IMR-90 (cell line): Measurements from ENCODE around the gene RASGRP2. TPM values are rescaled to one million over a fixed set of nuclear protein-coding genes. Genes with fewer than 3 reads are reported as not detected.

Experiments used
- ATAC-seq: fragments of 200-7000 bp; cut with Tn5 transposase; 2 replicates; pipeline ENCODE4 v1.9.1; 2020; ENCODE audit warnings: low read depth, mild to moderate bottlenecking, moderate library complexity
- BruUV-seq: library from RNA; stranded (reverse); fragments of 400-500 nt; replicated peaks from 2 replicates; lab custom pipeline; 2021; lab: Mats Ljungman, UMichigan
- CTCF ChIA-PET: fragments of 300-600 bp; formaldehyde crosslinking; extraction: SDS; loops from one replicate; lab custom pipeline; 2021; ENCODE audit warnings: antibody characterized with exemption; lab: Yijun Ruan, JAX
- POLR2A ChIA-PET: fragments of 300-600 bp; sonication (Branson Sonifier 250); formaldehyde crosslinking; loops from one replicate; lab custom pipeline; 2022; ENCODE audit warnings: antibody characterized with exemption; ENCODE audit not compliant: unreplicated experiment; lab: Charles Lee
- DNase-seq: peaks from one replicate; pipeline ENCODE4 v3.0.0; 2013
- H2AFZ ChIP-seq: replicated peaks from 2 replicates; pipeline ENCODE3; 2013; ENCODE audit warnings: low read length, mild to moderate bottlenecking; ENCODE audit not compliant: poor library complexity
- H2AK5ac ChIP-seq: 2 replicates; pipeline ENCODE4 v1.6.1; 2013; ENCODE audit warnings: low read depth, low read length, inconsistent platforms
- H2AK9ac ChIP-seq: replicated peaks from 2 replicates; pipeline ENCODE3; 2013; ENCODE audit warnings: mild to moderate bottlenecking, low read depth, low read length, moderate library complexity; ENCODE audit not compliant: poor library complexity
- H2BK120ac ChIP-seq: 2 replicates; pipeline ENCODE4 v1.6.1; 2013; ENCODE audit warnings: low read depth, low read length, inconsistent platforms
- H2BK15ac ChIP-seq: 3 replicates; pipeline ENCODE4 v1.6.1; 2013; ENCODE audit warnings: low read depth, low read length, inconsistent platforms
- H2BK20ac ChIP-seq: 2 replicates; pipeline ENCODE4 v1.6.1; 2013; ENCODE audit warnings: low read depth, mild to moderate bottlenecking, inconsistent platforms, low read length, moderate library complexity
- H2BK5ac ChIP-seq: 2 replicates; pipeline ENCODE4 v1.6.1; 2013; ENCODE audit warnings: mild to moderate bottlenecking, low read depth, low read length, inconsistent platforms; ENCODE audit not compliant: poor library complexity, severe bottlenecking
- H3K14ac ChIP-seq: replicated peaks from 2 replicates; pipeline ENCODE4 v1.6.1; 2013; ENCODE audit warnings: low read depth, low read length, inconsistent platforms
- H3K18ac ChIP-seq: 2 replicates; pipeline ENCODE4 v1.6.1; 2013; ENCODE audit warnings: low read depth, low read length, control low read depth
- H3K23ac ChIP-seq: 2 replicates; pipeline ENCODE4 v1.6.1; 2013; ENCODE audit warnings: low read depth, low read length, inconsistent platforms
- H3K27ac ChIP-seq: 2 replicates; pipeline ENCODE4 v1.5.1; 2013; ENCODE audit warnings: mild to moderate bottlenecking, control low read depth, low read length; ENCODE audit not compliant: insufficient read depth
- H3K27me3 ChIP-seq: 2 replicates; pipeline ENCODE4 v1.6.1; 2013; ENCODE audit warnings: low read length; ENCODE audit not compliant: control insufficient read depth, insufficient read depth
- H3K36me3 ChIP-seq: 2 replicates; pipeline ENCODE4 v1.6.1; 2013; ENCODE audit warnings: low read length, mixed read lengths; ENCODE audit not compliant: control insufficient read depth, insufficient read depth
- H3K4ac ChIP-seq: 2 replicates; pipeline ENCODE4 v1.6.1; 2013; ENCODE audit warnings: low read depth, low read length, inconsistent platforms
- H3K4me1 ChIP-seq: 2 replicates; pipeline ENCODE4 v1.6.1; 2013; ENCODE audit warnings: low read length, mixed read lengths; ENCODE audit not compliant: control insufficient read depth, insufficient read depth
- H3K4me2 ChIP-seq: 2 replicates; pipeline ENCODE4 v1.6.1; 2013; ENCODE audit warnings: low read depth, mild to moderate bottlenecking, control low read depth, low read length, moderate library complexity
- H3K4me3 ChIP-seq: 2 replicates; pipeline ENCODE4 v1.5.1; 2013; ENCODE audit warnings: low read depth, mild to moderate bottlenecking, control low read depth, low read length, moderate library complexity; ENCODE audit not compliant: insufficient read depth
- H3K56ac ChIP-seq: 2 replicates; pipeline ENCODE4 v1.6.1; 2013; ENCODE audit warnings: low read length, inconsistent platforms; ENCODE audit not compliant: insufficient read depth; ENCODE audit errors: extremely low read depth
- H3K79me1 ChIP-seq, 2 experiments: 2 replicates each; pipeline ENCODE4 v1.6.1; 2013; ENCODE audit warnings: low read length in 2 of 2, inconsistent platforms in 1 of 2, low read depth in 1 of 2
- H3K9ac ChIP-seq: 2 replicates; pipeline ENCODE4 v1.6.1; 2013; ENCODE audit warnings: low read depth, low read length, control low read depth
- H3K9me1 ChIP-seq: 2 replicates; pipeline ENCODE4 v1.6.1; 2013; ENCODE audit warnings: low read length, inconsistent platforms; ENCODE audit not compliant: insufficient read depth
- H3K9me3 ChIP-seq: 2 replicates; pipeline ENCODE4 v1.6.1; 2013; ENCODE audit warnings: low read length; ENCODE audit not compliant: control insufficient read depth, insufficient read depth
- H4K20me1 ChIP-seq: 2 replicates; pipeline ENCODE4 v1.6.1; 2013; ENCODE audit warnings: low read length, inconsistent platforms; ENCODE audit not compliant: insufficient read depth
- H4K5ac ChIP-seq: 2 replicates; pipeline ENCODE4 v1.6.1; 2013; ENCODE audit warnings: mild to moderate bottlenecking, low read depth, low read length, control low read depth
- H4K8ac ChIP-seq, 2 experiments: 2 replicates each; pipeline ENCODE4 v1.6.1; 2013; ENCODE audit warnings: low read depth in 2 of 2, low read length in 2 of 2, control low read depth in 1 of 2, inconsistent platforms in 1 of 2
- H4K91ac ChIP-seq: 2 replicates; pipeline ENCODE4 v1.6.1; 2013; ENCODE audit warnings: low read depth, low read length, inconsistent platforms; ENCODE audit not compliant: insufficient read depth
- CHD1 ChIP-seq: IDR thresholded peaks from 2 replicates; pipeline ENCODE4 v1.6.1; 2012; ENCODE audit warnings: low read depth, low read length, improper control_type of control experiment
- CTCF ChIP-seq: conservative IDR thresholded peaks from 2 replicates; pipeline ENCODE4 v1.5.1; 2012; ENCODE audit warnings: mild to moderate bottlenecking, low read depth, low read length, improper control_type of control experiment
- FOS ChIP-seq: fragments of 150-350 bp; IDR thresholded peaks from 2 replicates; pipeline ENCODE4 v1.6.1; 2016; ENCODE audit warnings: low read depth, low read length
- RAD21 ChIP-seq: IDR thresholded peaks from 2 replicates; pipeline ENCODE4 v1.6.1; 2012; ENCODE audit warnings: low read length, improper control_type of control experiment
- SMC3 ChIP-seq: fragments of 150-350 bp; IDR thresholded peaks from 2 replicates; pipeline ENCODE4 v1.6.1; 2016; ENCODE audit warnings: low read depth, mild to moderate bottlenecking, antibody characterized with exemption, low read length, moderate library complexity
- WGBS, 2 experiments: methylation state at CpG; one replicate each; pipeline versions ENCODE4 v1.1.5 to v1.1.7; 2013; ENCODE audit warnings: missing lambda C conversion rate in 2 of 2; ENCODE audit not compliant: insufficient read length in 1 of 2; ENCODE audit errors: extremely low coverage in 2 of 2; 5-methylcytosine and 5-hydroxymethylcytosine counted together
- dilution Hi-C: fragments of 300-500 bp; cut with HindIII; formaldehyde crosslinking; loops from one replicate; pipeline ENCODE4 v1.14.3; 2018; ENCODE audit warnings: low sequenced_read_pairs; ENCODE audit not compliant: unreplicated experiment
- in situ Hi-C: fragments of 300-500 bp; cut with MboI; formaldehyde crosslinking; loops from 3 replicates; pipeline ENCODE4 v1.14.3; 2019; ENCODE audit warnings: low sequenced_read_pairs, inconsistent platforms, mixed read lengths
- intact Hi-C: fragments of 100-400 bp; cut with micrococcal nuclease; formaldehyde crosslinking; loops from 2 replicates; pipeline ENCODE4 v1.10.0; 2022
- polyA plus RNA-seq, 3 experiments: library from polyadenylated mRNA; depleted of rRNA; stranded (reverse); fragments of >200 nt; gene quantifications; 2 replicates each; pipeline ENCODE4 v1.2.3, GENCODE V29; 2012; ENCODE audit warnings: low replicate concordance in 1 of 3
- total RNA-seq: library from RNA; depleted of rRNA; stranded (reverse); fragments of >200 nt; gene quantifications from 2 replicates; pipeline ENCODE4 v1.2.3, GENCODE V29; 2012

Gene RASGRP2
- total and polyA plus RNA-seq, 2 of the 4 experiments (the other 2 are of a cell fraction), result 1.2 TPM; not detected in 1

- no peak overlapping the region for H2AK5ac ChIP-seq
- no peaks in the 10 kb centered on the region for H3K9me1 ChIP-seq
- no peak overlapping the region for H3K23ac ChIP-seq
- in situ Hi-C loops, result no loop called here
- no peak overlapping the region; the same call in 1 of the 2 replicates for H3K4ac ChIP-seq
- no peak overlapping the region for H2BK20ac ChIP-seq
- no peak overlapping the region for H3K14ac ChIP-seq
- no peaks in the 10 kb centered on the region for H3K9me3 ChIP-seq
- H3K56ac ChIP-seq, result no peak overlapping the region
- DNase-seq, result peak; percentile 33
- 8% methylated on average over 2 of the region's 15 CpGs; no CpG with 5 or more reads in 1 of the 2 experiments for WGBS, 2 experiments
- H3K79me1 ChIP-seq, result no peaks in the 10 kb centered on the region
- no peak overlapping the region for H2BK15ac ChIP-seq
- no peak overlapping the region for H4K91ac ChIP-seq
- ChIA-PET CTCF (interaction anchor here (0.6 to 1.0 kb wide), 3 partner anchors 9 to 603 kb away, joined by 3 to 4 read pairs (median 3); partner anchors contain the start of gene SF1), POLR2A (no interaction called here)
- H2BK5ac ChIP-seq, result no peak overlapping the region
- H4K8ac ChIP-seq, result no peak overlapping the region
- H2AFZ ChIP-seq, result peak overlapping the region; percentile 12
- no peak overlapping the region for H3K4me2 ChIP-seq
- intact Hi-C loops, result loop anchor here (2.0 kb wide), 1 partner anchor 227 kb away; the partner anchor contains the start of gene ARL2
- BruUV-seq, result no TSS peak
- H3K27me3 ChIP-seq, result no peaks in the 10 kb centered on the region
- H3K36me3 ChIP-seq, result peaks cover 17% of the 10 kb centered on the region
- no peak overlapping the region for H3K4me3 ChIP-seq
- no peak overlapping the region for H2BK120ac ChIP-seq
- H2AK9ac ChIP-seq, result peak overlapping the region; percentile 38
- no peaks in the 10 kb centered on the region for H4K20me1 ChIP-seq
- no peaks in the 10 kb centered on the region for H3K4me1 ChIP-seq
- no peak for TF ChIP-seq FOS
- peak; percentile 69 for TF ChIP-seq RAD21
- TF ChIP-seq CTCF, result peak; percentile 64
- peak; percentile 62 for TF ChIP-seq SMC3
- TF ChIP-seq CHD1, result no peak
- ATAC-seq, result peak; percentile 89
- dilution Hi-C loops, result no loop called here
- no peak overlapping the region for H3K9ac ChIP-seq
- no peak overlapping the region for H4K5ac ChIP-seq
- no peak overlapping the region for H3K18ac ChIP-seq
- no peak overlapping the region for H3K27ac ChIP-seq
Measured at GRCh38 chr11:64787526-64788320, 43.8 kb upstream of the RASGRP2 start.
